Activated CD8-positive, alpha-beta T cell treated with anti-CD3 and anti-CD28 coated beads for 36 hours (primary cell): Measurements from ENCODE around the gene TCF7L1. TPM values are rescaled to one million over a fixed set of nuclear protein-coding genes. Genes with fewer than 3 reads are reported as not detected.

Source experiments
- ATAC-seq: fragments of 200-7000 bp; cut with Tn5 transposase; one replicate; pipeline ENCODE4 v1.10.0; 2021; ENCODE audit warnings: mild to moderate bottlenecking, moderate library complexity
- CTCF ChIA-PET: fragments of 350-600 bp; sonication (Branson Sonifier 250); formaldehyde crosslinking; loops from one replicate; lab custom pipeline; 2021; ENCODE audit warnings: antibody characterized with exemption; lab: Charles Lee
- POLR2A ChIA-PET: fragments of 350-600 bp; sonication (Branson Sonifier 250); formaldehyde crosslinking; loops from one replicate; lab custom pipeline; 2021; ENCODE audit warnings: antibody characterized with exemption; lab: Charles Lee
- DNase-seq: peaks from one replicate; pipeline ENCODE4 v3.0.0-alpha.2; 2020
- H3K27ac Mint-ChIP-seq: one replicate; pipeline ENCODE4 v1.8.0; 2021; ENCODE audit warnings: mild to moderate bottlenecking, mixed read lengths
- H3K27me3 Mint-ChIP-seq: one replicate; pipeline ENCODE4 v1.8.0; 2021; ENCODE audit warnings: mixed read lengths
- H3K36me3 Mint-ChIP-seq: one replicate; pipeline ENCODE4 v1.8.0; 2021; ENCODE audit warnings: low read depth, mixed read lengths
- H3K4me1 Mint-ChIP-seq: one replicate; pipeline ENCODE4 v1.8.0; 2021; ENCODE audit warnings: low read depth, mixed read lengths
- H3K4me3 Mint-ChIP-seq: one replicate; pipeline ENCODE4 v1.8.0; 2021; ENCODE audit warnings: mild to moderate bottlenecking, moderate library complexity, mixed read lengths
- H3K9me3 Mint-ChIP-seq: one replicate; pipeline ENCODE4 v1.8.0; 2021; ENCODE audit warnings: mixed read lengths
- CTCF ChIP-seq: fragments of 200-600 bp; IDR thresholded peaks from one replicate; pipeline ENCODE4 v1.8.0; 2022; ENCODE audit warnings: antibody characterized with exemption, mild to moderate bottlenecking
- intact Hi-C: fragments of 100-400 bp; cut with micrococcal nuclease; formaldehyde crosslinking; loops from one replicate; pipeline ENCODE4 v1.10.0; 2022
- total RNA-seq, 2 experiments: library from RNA; stranded (reverse); gene quantifications; one replicate each; pipeline ENCODE4 v1.2.3, GENCODE V29; 2021

TCF7L1 gene
- total RNA-seq, 2 experiments from 2014 or later = not detected

- H3K27me3 Mint-ChIP-seq = no peaks in the 10 kb centered on the region
- H3K9me3 Mint-ChIP-seq = no peaks in the 10 kb centered on the region
- ATAC-seq (no peak), DNase-seq (no peak)
- no peak for TF ChIP-seq CTCF
- H3K36me3 Mint-ChIP-seq = no peaks in the 10 kb centered on the region
- CTCF ChIA-PET = interaction anchor here (1.4 to 2.3 kb wide), 3 partner anchors 10 to 29 kb away, joined by 3 to 13 read pairs (median 8); no protein-coding TSS in a partner anchor
- H3K4me1 Mint-ChIP-seq = peaks cover 3% of the 10 kb centered on the region
- intact Hi-C loops = no loop called here
- H3K4me3 Mint-ChIP-seq = no peak overlapping the region
- POLR2A ChIA-PET = interaction anchor here (1.3 kb wide), 1 partner anchor 171 kb away, joined by 3 read pairs; no protein-coding TSS in a partner anchor
- no peak overlapping the region for H3K27ac Mint-ChIP-seq
These were observed 122.8 kb downstream of the TCF7L1 start for GRCh38 chr2:85255813-85256594.

GRCh38 chr2:85257359-85257969 is 124.3 kb downstream of the TCF7L1 start:
- POLR2A ChIA-PET = no interaction called here
- no peak overlapping the region for H3K27ac Mint-ChIP-seq

GRCh38 chr2:85257970-85258605 is 124.9 kb downstream of the TCF7L1 start:
- Mint-ChIP-seq H3K9me3 (no peaks in the 10 kb centered on the region), H3K27me3 (no peaks in the 10 kb centered on the region)
- no peak for ATAC-seq

More at GRCh38 chr2:85257359-85257969, 124.3 kb downstream of the TCF7L1 start:
- no peak for TF ChIP-seq CTCF
- Mint-ChIP-seq H3K36me3 (no peaks in the 10 kb centered on the region), H3K4me3 (no peak overlapping the region), H3K9me3 (no peaks in the 10 kb centered on the region), H3K27me3 (no peaks in the 10 kb centered on the region), H3K4me1 (peaks cover 3% of the 10 kb centered on the region)
- ATAC-seq (no peak), DNase-seq (no peak)
- CTCF ChIA-PET = interaction anchor here (0.9 to 2.3 kb wide), 4 partner anchors 9 to 43 kb away, joined by 4 to 13 read pairs (median 6); no protein-coding TSS in a partner anchor
- intact Hi-C loops = no loop called here

GRCh38 chr2:85259101-85259590 is 126.0 kb downstream of the TCF7L1 start:
- no peaks in the 10 kb centered on the region for H3K27me3 Mint-ChIP-seq
- H3K27ac Mint-ChIP-seq = no peak overlapping the region
- peaks cover 3% of the 10 kb centered on the region for H3K4me1 Mint-ChIP-seq
- H3K9me3 Mint-ChIP-seq = no peaks in the 10 kb centered on the region
- DNase-seq (no peak), ATAC-seq (no peak)
- ChIA-PET POLR2A (no interaction called here), CTCF (interaction anchor here (1.3 kb wide), 1 partner anchor 42 kb away, joined by 4 read pairs; no protein-coding TSS in a partner anchor)
- H3K4me3 Mint-ChIP-seq = no peak overlapping the region
- TF ChIP-seq CTCF = no peak
- intact Hi-C loops = no loop called here
- no peaks in the 10 kb centered on the region for H3K36me3 Mint-ChIP-seq

More at GRCh38 chr2:85257970-85258605, 124.9 kb downstream of the TCF7L1 start:
- H3K36me3 Mint-ChIP-seq = no peaks in the 10 kb centered on the region
- peaks cover 3% of the 10 kb centered on the region for H3K4me1 Mint-ChIP-seq
- no peak for TF ChIP-seq CTCF
- intact Hi-C loops = no loop called here
- H3K4me3 Mint-ChIP-seq = no peak overlapping the region
- no peak overlapping the region for H3K27ac Mint-ChIP-seq
- DNase-seq = no peak
- CTCF ChIA-PET = interaction anchor here (1.3 to 2.3 kb wide), 2 partner anchors 27 to 43 kb away, joined by 4 to 8 read pairs; no protein-coding TSS in a partner anchor
- POLR2A ChIA-PET = no interaction called here
